HG02981 (cell line): ENCODE data around the gene CALML6.
A peak's percentile ranks its signal among the peaks of the same experiment; 100 is the strongest.

Experiments used
- ATAC-seq: cut with Tn5 transposase; IDR thresholded peaks from one replicate; pipeline ENCODE4 v1.9.1; 2021; ENCODE audit warnings: mild to moderate bottlenecking, moderate library complexity; ENCODE audit not compliant: unreplicated experiment

CALML6 gene

GRCh38 chr1:1910651-1911331 lies 4.3 kb upstream of the CALML6 start:
- ATAC-seq: no peak

DNA sequence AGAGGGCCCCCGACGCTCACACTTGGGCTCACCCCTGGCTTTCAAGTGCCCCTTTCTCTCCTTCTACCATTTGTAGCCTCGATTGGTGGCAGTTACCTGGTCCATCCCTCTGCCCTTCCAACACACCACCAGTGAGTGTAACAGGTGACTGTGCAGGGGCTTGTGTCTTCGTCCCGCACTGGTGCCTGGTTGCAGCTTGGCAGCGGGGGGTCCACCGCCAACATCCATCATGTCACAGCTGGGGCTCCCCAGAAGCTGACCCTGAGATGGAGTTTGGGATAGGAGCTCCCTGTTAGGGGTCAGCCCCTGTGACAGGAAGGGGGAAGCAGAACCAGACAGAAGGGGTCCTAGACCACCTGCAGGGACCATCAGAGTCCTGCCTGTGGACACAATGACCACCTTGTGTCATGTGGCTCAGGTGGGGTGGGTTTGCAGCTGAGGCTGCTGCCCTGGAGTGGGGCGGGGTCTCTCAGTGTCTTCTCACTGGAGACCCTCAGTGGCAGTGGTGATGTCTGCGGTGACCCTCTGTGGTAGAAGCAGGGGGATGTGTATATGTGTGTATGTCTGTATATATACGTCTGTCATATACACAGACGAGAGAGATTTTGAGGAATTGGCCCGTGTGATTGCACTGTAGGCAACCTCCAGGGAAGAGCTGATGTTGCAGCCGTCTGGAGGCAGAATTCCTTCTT lies 3.6 kb upstream of the CALML6 start:
- ATAC-seq: no peak

DNA sequence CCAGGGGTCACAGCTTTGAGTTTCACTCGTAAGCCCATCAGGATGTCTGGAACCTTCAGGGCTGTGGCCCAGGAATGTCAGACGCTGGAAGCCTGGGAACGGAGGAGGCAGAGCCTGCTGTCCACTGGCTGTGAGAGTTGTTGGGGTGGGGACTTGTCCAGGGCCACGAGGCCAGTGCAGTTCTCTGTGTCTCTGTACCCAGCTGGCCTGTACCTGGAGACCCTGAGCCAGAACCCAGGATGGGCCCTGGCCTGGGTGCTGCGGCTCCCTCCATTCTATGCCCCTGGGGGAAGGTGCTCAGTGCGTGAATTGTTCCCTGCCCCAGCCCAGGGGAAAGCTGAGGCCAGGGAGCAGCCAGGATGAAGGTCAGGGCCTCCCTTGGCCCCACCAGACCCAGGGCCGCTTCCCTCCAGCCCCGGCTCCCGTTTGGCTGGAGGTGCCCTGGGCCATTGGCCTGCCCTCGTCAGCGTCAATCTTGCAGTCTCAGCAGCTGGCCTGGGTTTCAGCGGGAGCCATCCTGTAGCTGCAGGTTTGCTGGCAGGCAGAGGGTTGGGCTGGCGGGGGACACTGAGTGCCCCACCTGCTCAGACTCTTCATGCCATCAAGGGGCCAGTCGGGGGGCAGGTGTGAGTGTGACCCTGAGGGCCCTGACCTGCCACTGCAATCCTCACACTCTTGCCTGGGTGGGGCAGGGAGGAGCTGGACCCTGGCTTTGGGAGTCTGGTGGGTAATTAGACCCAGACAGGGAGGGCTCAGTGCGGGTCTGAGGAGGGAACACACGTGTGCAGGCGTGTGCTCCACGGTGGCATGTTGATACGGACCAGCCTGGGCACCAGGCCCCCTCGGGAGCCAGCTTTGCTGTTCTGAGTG lies 724 bp upstream of the CALML6 start:
- no peak for ATAC-seq

DNA sequence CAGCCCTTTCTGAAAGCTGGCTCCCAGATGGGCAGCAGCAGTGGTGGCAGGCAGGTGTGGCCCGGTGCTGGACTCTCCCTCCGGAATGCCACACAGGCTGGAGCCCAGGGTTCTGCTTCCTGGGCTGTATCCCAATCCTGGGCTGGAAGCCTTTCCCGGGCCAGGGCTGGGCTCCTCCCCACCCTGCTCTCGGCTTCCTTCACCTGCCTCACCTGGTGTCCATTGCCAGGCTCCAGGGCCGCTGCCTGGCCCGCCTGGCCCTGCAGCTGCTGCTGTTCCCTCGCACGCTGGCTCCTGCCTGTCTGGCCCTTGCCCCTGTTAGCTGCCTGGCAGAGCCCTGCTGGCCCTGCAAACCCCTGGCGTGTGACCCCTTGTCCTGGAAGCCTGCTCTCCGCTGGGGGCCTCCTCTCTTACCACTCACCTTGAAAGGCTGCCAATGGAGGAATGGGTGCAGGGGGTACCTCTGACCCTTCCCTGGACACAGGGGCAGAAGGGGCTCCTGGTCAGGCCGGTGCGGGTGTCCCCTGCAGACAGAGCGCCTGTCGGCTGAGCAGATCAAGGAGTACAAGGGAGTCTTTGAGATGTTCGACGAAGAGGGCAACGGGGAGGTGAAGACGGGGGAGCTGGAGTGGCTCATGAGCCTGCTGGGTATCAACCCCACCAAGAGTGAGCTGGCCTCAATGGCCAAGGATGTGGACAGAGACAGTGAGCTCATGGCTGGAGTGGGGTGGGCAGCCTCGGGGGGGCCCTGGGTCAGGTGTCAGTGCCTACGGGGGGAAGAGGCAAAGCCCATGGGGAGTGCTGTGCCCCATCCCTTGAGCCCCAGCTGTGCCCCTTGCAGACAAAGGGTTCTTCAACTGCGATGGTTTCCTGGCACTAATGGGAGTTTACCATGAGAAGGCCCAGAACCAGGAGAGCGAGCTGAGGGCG lies 1.1 kb downstream of the CALML6 start:
- no peak for ATAC-seq

DNA sequence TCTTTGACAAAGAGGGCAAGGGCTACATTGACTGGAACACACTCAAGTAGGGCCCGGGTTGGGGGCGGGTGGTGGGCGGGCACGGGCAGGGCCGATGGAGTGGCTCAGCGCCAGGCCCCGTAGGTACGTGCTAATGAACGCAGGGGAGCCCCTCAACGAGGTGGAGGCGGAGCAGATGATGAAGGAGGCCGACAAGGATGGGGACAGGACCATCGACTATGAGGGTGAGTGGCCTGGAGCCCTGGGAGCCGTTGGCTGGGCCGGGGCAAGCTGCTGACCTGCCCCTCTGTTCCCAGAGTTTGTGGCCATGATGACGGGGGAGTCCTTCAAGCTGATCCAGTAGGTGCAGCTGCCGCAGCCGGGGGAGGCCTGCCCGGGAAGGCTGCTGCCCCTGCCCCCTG lies 1.8 kb downstream of the CALML6 start:
- no peak for ATAC-seq

DNA sequence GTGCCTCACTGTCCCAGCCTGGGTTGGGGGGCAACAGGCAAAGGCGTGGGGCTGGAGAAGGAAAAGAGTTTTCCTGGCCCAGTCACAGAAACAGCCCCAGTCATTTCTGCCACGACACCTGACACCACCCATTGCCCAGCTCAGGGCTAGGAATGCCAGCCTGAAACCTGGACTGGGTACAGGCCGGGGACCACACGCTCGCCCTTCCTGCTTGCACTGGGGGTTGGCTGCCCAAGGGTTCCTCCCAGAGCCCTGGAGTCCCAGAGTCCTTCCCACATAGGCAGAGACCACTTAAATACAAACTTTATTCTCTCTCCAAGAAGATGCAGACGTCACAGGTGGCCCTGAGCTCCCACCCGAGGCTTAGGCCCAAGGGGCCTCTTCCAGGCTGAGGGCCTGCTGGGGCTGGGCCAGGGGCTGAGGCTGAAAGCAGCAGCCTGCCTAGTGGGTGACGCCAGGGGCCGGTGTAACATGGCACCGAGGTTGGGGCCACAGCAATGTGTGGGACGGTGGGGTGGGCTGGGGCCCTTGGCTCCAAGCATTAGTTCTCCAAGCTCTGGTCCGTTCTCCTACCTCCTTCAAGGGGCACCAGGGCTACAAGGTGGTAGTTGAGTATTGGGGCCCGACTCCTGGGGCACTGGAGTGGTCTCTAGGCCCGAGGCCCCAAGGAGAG lies 2.4 kb downstream of the CALML6 start:
- no peak for ATAC-seq

GRCh38 chr1:1917995-1918900 lies 3.2 kb downstream of the CALML6 start:
- no peak for ATAC-seq

DNA sequence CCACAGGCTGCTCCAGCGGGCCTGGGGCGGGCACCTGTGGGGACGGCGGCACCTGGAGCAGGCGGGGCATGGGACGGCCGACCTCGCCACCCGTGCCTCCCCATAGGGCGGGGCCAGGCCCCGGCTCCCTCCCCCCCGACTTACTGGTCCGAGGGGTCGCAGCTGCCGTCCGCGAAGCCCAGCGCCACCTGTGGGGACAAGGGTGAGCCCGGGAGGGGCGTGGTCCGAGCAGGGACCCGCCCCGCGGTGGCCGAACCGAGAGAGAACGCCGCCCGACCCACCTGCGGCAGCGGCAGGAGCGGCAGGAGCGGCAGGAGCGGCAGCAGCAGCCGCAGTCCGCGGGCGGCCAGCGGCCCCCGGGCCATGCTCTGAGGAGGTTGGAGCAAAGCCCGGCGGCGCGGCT lies 3.8 kb downstream of the CALML6 start, which contains the start of gene TMEM52:
TMEM52 (minus strand) TSS at position 379 of the 403 bp plus-strand sequence; CDS start at position 365, 14 bp downstream.
- peak; percentile 20 for ATAC-seq

DNA sequence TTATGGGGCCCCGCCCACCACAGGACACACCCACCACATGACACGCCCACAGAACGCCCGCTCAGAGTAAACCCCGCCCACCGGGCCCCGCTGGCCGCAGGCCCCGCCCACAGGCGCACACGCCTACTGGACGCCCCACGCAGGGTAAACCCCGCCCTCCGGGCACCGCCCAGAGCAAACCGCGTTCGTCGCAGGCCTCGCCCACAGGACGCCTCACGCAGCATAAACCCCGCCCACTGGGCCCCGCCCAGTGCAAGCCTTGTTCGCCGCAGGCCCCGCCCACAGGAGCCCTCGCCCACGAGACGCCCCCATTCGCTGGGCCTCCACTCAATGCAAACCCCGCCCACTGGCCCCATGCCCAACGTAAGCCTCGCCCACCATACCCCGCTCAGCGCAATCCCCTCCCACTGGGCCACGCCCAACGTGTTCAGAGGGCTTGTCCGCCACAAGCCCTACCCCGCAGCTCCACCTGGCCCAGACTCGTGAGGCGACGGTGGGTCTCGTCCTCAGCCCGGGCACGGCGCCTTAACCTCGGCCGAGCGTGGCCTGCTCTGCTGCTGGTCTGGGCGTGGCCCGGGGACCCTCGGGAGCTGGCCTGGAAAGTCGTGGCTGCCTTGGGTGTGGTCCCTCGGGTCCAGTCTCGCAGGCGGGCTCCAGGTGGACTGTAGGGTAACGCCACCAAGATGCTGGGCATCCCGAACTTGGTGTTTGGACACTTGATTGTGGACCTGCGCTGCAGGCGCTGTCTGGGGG lies 4.4 kb downstream of the CALML6 start:
- peak; percentile 81 for ATAC-seq

DNA sequence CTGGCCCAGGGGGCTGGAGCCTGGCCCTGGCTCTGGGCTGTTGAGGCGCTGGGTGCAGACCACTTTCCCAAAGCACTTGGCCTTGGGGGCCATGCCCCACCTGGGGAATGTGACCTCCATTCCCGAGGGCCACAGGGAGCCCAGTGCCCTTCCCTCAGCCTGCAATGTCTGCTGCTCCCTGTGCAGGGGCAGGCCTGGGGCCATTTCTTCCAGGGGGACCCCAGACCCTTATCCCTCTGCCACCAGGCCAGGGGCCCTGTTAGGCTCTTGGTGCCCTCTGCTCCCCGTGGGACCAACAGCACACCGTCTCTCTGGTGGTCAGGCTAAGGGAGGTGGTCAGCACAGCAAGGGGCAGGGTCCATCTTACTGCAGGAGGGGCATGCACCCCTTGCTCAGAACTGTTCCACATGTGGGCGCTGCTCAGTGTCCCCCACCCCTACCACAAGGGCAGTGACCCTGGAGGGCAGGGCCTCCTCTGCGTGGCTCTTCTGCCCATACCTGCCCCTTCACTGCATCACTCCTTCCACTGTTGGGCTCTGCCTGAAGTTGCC lies 5.1 kb downstream of the CALML6 start:
- ATAC-seq: no peak

DNA sequence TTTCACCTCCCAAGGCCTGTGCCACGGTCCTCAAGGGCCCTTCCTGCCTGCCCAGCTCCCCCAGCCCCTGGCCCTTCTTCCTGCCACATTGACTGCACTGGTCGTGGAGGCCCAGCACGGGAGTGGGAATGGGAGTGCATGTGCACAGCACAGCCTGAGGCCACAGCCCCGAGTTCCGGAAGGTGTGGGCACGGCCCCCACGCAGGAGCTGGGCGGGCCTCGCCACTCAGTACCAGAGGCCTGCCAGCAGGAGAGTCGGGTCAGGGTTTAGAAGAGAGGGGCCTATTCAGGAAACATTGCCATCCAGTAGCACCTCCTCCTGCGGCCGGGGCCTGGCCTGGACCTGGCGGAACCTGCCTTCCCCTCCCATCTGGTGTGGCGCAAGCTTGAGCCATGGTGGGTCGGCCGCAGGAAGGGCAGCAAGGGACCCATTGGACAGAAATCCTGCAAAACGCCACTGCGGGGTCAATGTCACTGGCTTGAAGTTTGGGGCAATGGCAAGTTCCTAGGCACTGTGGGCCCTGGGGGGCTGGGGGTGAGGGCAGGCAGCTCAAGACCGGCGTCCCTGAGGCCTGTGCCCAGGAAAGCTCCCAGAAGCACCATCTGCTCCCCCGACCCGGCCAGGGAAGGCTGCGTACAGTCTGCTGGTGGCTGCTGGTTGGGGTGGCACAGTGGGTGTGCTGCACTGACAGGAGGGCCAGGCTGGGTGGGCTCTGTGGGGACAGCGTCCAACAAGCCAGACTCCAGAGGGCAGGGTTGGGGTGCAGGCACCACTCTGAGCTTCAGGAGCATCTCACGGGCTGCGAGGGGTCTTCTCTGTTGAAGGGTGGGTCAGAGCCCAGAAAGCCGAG lies 5.8 kb downstream of the CALML6 start:
- no peak for ATAC-seq

DNA sequence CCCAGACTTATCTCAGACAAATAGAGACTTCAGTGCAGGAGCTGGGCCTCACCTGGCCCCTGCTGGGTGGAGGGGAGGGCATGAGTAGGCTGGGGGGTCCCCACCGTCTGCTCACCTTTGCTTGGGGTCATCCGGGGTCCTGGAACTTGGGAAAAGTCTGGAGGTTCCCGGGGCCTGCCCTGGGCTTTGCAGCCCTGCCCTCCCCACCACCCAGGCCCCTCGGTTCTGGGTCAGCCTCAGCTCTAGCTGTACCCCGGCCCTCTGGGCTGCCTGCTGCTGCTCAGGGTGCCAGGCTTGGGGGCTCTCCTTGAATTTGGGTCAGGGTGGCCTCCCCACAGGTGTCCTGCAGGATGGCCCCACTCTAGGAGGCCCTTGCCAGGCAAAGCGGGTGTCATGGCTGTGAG lies 6.4 kb downstream of the CALML6 start:
- no peak for ATAC-seq

- no peak for ATAC-seq
These were observed 7.0 kb downstream of the CALML6 start for GRCh38 chr1:1921901-1922701.

DNA sequence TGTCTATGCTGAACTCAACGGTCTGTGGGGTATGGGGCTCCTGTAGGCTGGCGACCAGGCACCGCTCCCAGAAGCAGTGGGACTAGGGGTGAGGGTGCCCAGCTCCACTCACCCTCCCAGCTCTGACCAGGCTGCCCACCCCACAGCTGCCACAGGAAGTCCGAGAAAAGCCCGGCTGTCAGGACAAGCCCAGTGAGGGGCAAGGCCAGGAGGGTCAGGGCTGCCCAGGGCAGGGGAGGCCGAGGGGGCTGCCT lies 7.6 kb downstream of the CALML6 start:
- no peak for ATAC-seq

DNA sequence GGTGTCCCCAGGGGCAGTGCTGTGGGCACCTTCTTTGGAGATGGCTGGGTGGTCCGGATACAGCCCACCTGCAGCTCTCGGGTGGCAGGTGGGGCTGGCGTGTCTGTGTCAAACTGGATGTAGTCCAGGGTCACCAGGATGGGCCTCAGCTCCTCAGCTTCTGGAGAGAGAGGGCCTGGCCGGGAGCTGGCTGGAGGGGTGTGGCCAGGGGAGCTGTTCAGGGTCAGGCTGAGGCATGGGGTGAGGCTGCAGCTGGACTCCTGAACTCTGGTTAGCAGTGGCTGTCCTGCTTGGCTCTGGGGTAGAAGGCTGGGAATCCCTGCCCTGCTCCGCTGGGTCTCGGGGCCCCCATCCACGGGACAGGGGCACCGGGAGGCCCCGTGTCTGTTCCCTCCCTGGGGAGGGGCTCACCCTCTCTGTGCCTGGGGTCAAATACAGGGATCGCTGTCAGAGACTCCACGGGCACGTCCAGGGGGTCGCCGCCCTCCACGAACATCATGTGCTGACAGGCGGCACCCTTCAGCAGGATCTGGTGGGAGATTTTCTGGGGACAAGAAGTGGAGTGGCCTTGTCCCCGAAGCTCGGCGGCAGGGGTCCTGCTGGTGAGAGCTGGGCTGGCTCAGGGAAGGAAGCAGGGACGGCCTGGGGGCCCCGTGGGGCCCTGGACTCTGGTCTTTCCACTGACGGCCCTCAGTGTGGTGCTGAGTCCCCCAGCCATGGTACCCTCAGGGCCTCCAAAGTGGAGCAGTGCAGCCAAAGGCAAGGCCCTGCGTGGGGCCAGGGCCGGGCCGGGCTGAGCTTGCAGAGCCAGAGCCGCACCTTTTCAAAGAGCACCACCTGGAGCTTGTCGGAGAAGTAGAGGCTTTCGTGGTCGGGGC lies 8.1 kb downstream of the CALML6 start:
- ATAC-seq: no peak

- no peak for ATAC-seq
These were observed 9.3 kb downstream of the CALML6 start for GRCh38 chr1:1924386-1924785.
